HepG2 (cell line): ENCODE measurements around the gene ANGPTL2. TPM values are rescaled to one million over a fixed set of nuclear protein-coding genes. Genes with fewer than 3 reads are reported as not detected.

Source experiments
- ASH2L ChIP-seq: fragments of 300-600, 200-600 bp; sonication (generic); IDR thresholded peaks from 2 replicates; pipeline ENCODE4 v1.7.0; 2017; ENCODE audit warnings: low read depth, mild to moderate bottlenecking, moderate library complexity, mixed read lengths, low read length; ENCODE audit not compliant: insufficient read length
- BHLHE40 ChIP-seq: IDR thresholded peaks from 2 replicates; pipeline ENCODE4 v1.6.1; 2011; ENCODE audit warnings: low read length, improper control_type of control experiment
- CENPX ChIP-seq: sonication (generic); formaldehyde crosslinking; IDR thresholded peaks from 2 replicates; pipeline ENCODE4 v1.9.0; 2021; ENCODE audit warnings: mild to moderate bottlenecking, missing genetic modification reagents, moderate library complexity
- JARID2 ChIP-seq: sonication (generic); formaldehyde crosslinking; IDR thresholded peaks from 2 replicates; pipeline ENCODE4 v1.8.1; 2023; ENCODE audit warnings: missing genetic modification reagents, inconsistent platforms; ENCODE audit not compliant: insufficient replicate concordance
- MBNL3 ChIP-seq: fragments of 250-450 bp; sonication (Bioruptor Pico); conservative IDR thresholded peaks from 2 replicates; pipeline ENCODE4 v1.8.0; 2022; ENCODE audit warnings: mild to moderate bottlenecking, inconsistent platforms
- PPARG ChIP-seq: conservative IDR thresholded peaks from 2 replicates; pipeline ENCODE4 v1.6.1; 2016; ENCODE audit warnings: missing biosample characterization, missing genetic modification reagents
- REPIN1 ChIP-seq: sonication (generic); formaldehyde crosslinking; IDR thresholded peaks from 2 replicates; pipeline ENCODE4 v1.8.0; 2022; ENCODE audit warnings: missing genetic modification reagents, low read depth, mild to moderate bottlenecking, borderline replicate concordance
- SAFB2 ChIP-seq: sonication (generic); formaldehyde crosslinking; IDR thresholded peaks from 2 replicates; pipeline ENCODE4 v1.5.1; 2020; ENCODE audit warnings: missing genetic modification reagents, low read depth, mild to moderate bottlenecking, borderline replicate concordance
- ZBTB1 ChIP-seq: sonication (generic); formaldehyde crosslinking; IDR thresholded peaks from 2 replicates; pipeline ENCODE4 v1.4.0; 2020; ENCODE audit warnings: missing genetic modification reagents, borderline replicate concordance
- ZNF646 ChIP-seq: sonication (generic); formaldehyde crosslinking; IDR thresholded peaks from 2 replicates; pipeline ENCODE4 v1.9.0; 2021; ENCODE audit warnings: mild to moderate bottlenecking, missing genetic modification reagents
- ZNF678 ChIP-seq: sonication (generic); formaldehyde crosslinking; IDR thresholded peaks from 2 replicates; pipeline ENCODE4 v1.4.0; 2020; ENCODE audit warnings: mild to moderate bottlenecking, missing genetic modification reagents
- ZNF713 ChIP-seq: sonication (generic); formaldehyde crosslinking; IDR thresholded peaks from 2 replicates; pipeline ENCODE4 v1.4.0; 2020; ENCODE audit warnings: mild to moderate bottlenecking, missing genetic modification reagents
- ZSCAN25 ChIP-seq: sonication (generic); formaldehyde crosslinking; IDR thresholded peaks from 2 replicates; pipeline ENCODE4 v1.8.0; 2022; ENCODE audit warnings: mild to moderate bottlenecking, missing genetic modification reagents
- polyA plus RNA-seq, 8 experiments: library from polyadenylated mRNA; depleted of rRNA in 3 of 8; stranded (reverse) in 7 of 8; unstranded in 1 of 8; fragments of >200 nt; fragmentation: Illumina TruSeq in 4 of 8; extraction: Trizol in 4 of 8; gene quantifications; 2 replicates each; pipeline versions ENCODE4 v1.2.1 to v1.2.3, GENCODE V29; 2011 to 2016; ENCODE audit warnings: low read depth in 4 of 8, missing spikeins in 1 of 8, mixed read lengths in 1 of 8; ENCODE audit not compliant: insufficient read depth in 1 of 8
- total RNA-seq, 5 experiments: library from RNA; depleted of rRNA; stranded (reverse); fragments of >200 nt; fragmentation: Illumina TruSeq; extraction: Trizol; gene quantifications; 2 replicates each; pipeline ENCODE4 v1.2.3, GENCODE V29; 2016; ENCODE audit warnings: low read depth in 1 of 5
- TF ChIP-seq, protein P1 (sequence below): sonication (generic); formaldehyde crosslinking; IDR thresholded peaks from 2 replicates; pipeline ENCODE4 v1.4.0; 2020; ENCODE audit warnings: missing genetic modification reagents
- TF ChIP-seq, protein P2 (sequence below): sonication (generic); formaldehyde crosslinking; IDR thresholded peaks from 2 replicates; pipeline ENCODE4 v1.8.1; 2023; ENCODE audit warnings: mild to moderate bottlenecking, missing genetic modification reagents, borderline replicate concordance
- TF ChIP-seq, protein P3 (sequence below): sonication (generic); formaldehyde crosslinking; IDR thresholded peaks from 2 replicates; pipeline ENCODE4 v1.8.0; 2022; ENCODE audit warnings: mild to moderate bottlenecking, missing genetic modification reagents, borderline replicate concordance

ANGPTL2 gene
- total and polyA plus RNA-seq, 2 of the 13 experiments (the other 11 are each of a cell fraction or from before 2014, with no cell fraction given): 0.91 to 21.0 TPM

GRCh38 chr9:127159325-127159801 lies 36.9 kb upstream of the ANGPTL2 start (continued):
- TF ChIP-seq REPIN1 (CRISPR knock-in tag) (peak; percentile 92), ZBTB1 (CRISPR knock-in tag) (peak; percentile 83; the same call in 1 of the 2 replicates), SAFB2 (CRISPR knock-in tag) (peak; percentile 75; the same call in 1 of the 2 replicates), ZNF646 (no peak), ZSCAN25 (CRISPR knock-in tag) (peak; percentile 84; the same call in 1 of the 2 replicates), ZNF678 (CRISPR knock-in tag) (peak; percentile 96), PPARG (CRISPR knock-in tag) (peak; percentile 68), CENPX (CRISPR knock-in tag) (no peak; the same call in 1 of the 2 replicates), BHLHE40 (peak; percentile 89), JARID2 (CRISPR knock-in tag) (peak; percentile 81), ASH2L (no peak), MBNL3 (CRISPR knock-in tag) (no peak), ZNF713 (CRISPR knock-in tag) (peak; percentile 86; the same call in 1 of the 2 replicates)
- TF ChIP-seq, protein P1, sequence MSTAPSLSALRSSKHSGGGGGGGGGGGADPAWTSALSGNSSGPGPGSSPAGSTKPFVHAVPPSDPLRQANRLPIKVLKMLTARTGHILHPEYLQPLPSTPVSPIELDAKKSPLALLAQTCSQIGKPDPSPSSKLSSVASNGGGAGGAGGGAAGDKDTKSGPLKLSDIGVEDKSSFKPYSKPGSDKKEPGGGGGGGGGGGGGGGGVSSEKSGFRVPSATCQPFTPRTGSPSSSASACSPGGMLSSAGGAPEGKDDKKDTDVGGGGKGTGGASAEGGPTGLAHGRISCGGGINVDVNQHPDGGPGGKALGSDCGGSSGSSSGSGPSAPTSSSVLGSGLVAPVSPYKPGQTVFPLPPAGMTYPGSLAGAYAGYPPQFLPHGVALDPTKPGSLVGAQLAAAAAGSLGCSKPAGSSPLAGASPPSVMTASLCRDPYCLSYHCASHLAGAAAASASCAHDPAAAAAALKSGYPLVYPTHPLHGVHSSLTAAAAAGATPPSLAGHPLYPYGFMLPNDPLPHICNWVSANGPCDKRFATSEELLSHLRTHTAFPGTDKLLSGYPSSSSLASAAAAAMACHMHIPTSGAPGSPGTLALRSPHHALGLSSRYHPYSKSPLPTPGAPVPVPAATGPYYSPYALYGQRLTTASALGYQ: no peak
- TF ChIP-seq, protein P2, sequence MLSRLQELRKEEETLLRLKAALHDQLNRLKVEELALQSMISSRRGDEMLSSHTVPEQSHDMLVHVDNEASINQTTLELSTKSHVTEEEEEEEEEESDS (CRISPR knock-in tag): peak; percentile 97
- TF ChIP-seq, protein P3, sequence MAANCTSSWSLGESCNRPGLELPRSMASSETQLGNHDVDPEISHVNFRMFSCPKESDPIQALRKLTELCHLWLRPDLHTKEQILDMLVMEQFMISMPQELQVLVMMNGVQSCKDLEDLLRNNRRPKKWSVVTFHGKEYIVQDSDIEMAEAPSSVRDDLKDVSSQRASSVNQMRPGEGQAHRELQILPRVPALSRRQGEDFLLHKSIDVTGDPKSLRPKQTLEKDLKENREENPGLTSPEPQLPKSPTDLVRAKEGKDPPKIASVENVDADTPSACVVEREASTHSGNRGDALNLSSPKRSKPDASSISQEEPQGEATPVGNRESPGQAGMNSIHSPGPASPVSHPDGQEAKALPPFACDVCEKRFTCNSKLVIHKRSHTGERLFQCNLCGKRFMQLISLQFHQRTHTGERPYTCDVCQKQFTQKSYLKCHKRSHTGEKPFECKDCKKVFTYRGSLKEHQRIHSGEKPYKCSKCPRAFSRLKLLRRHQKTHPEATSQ (CRISPR knock-in tag): peak; percentile 94
